Spleen (tissue), 11 donors: ENCODE results near the gene AUH. TPM values are rescaled to one million over a fixed set of nuclear protein-coding genes. Genes with fewer than 3 reads are reported as not detected.

Experiments
- DNase-seq: peaks from one replicate; pipeline ENCODE4 v3.0.0-alpha.2; 2020
- H3K27ac ChIP-seq, 8 donors: fragments of 200-600 bp; sonication (generic) in 7 of 8; 1 replicate in 4 of 8; 2 replicates in 4 of 8; pipeline versions ENCODE4 v1.5.0 to v1.8.0; 2016 to 2021; ENCODE audit warnings: inconsistent platforms in 4 of 8, mild to moderate bottlenecking in 4 of 8, moderate library complexity in 1 of 8
- H3K27me3 ChIP-seq, 7 donors: fragments of 200-600 bp; sonication (generic) in 6 of 7; replicated peaks in 1 of 7; 1 replicate in 4 of 7; 2 replicates in 3 of 7; pipeline versions ENCODE4 v1.5.0 to v1.8.0; 2016 to 2021; ENCODE audit warnings: inconsistent platforms in 3 of 7, mild to moderate bottlenecking in 1 of 7
- H3K36me3 ChIP-seq, 6 donors: fragments of 200-600 bp; sonication (generic) in 5 of 6; 1 replicate in 4 of 6; 2 replicates in 2 of 6; pipeline versions ENCODE4 v1.5.0 to v1.8.0; 2016 to 2021; ENCODE audit warnings: inconsistent platforms in 2 of 6
- H3K4me1 ChIP-seq, 6 donors: fragments of 200-600 bp; sonication (generic) in 5 of 6; 1 replicate in 3 of 6; 2 replicates in 3 of 6; pipeline versions ENCODE4 v1.5.0 to v1.8.0; 2016 to 2021; ENCODE audit warnings: inconsistent platforms in 3 of 6
- H3K4me3 ChIP-seq, 8 donors: fragments of 200-600 bp; sonication (generic) in 7 of 8; 1 replicate in 4 of 8; 2 replicates in 4 of 8; pipeline versions ENCODE4 v1.5.0 to v1.8.0; 2016 to 2021; ENCODE audit warnings: inconsistent platforms in 4 of 8, mild to moderate bottlenecking in 4 of 8, moderate library complexity in 2 of 8
- H3K9me3 ChIP-seq, 8 donors: fragments of 200-600 bp; sonication (generic) in 7 of 8; 1 replicate in 4 of 8; 2 replicates in 4 of 8; pipeline versions ENCODE4 v1.5.0 to v1.8.0; 2016 to 2021; ENCODE audit warnings: inconsistent platforms in 4 of 8
- CTCF ChIP-seq, 11 experiments: fragments of 200-600 bp in 7 of 11; fragments of 450-650 bp in 4 of 11; sonication (generic) in 4 of 11; IDR thresholded peaks in 8 of 11; conservative IDR thresholded peaks in 3 of 11; 1 replicate in 7 of 11; 2 replicates in 4 of 11; pipeline versions ENCODE4 v1.4.0 to v1.8.0; 2016 to 2021; ENCODE audit warnings: antibody characterized with exemption in 11 of 11, inconsistent platforms in 4 of 11, mild to moderate bottlenecking in 1 of 11
- POLR2A ChIP-seq, 3 donors: fragments of 450-650 bp; IDR thresholded peaks; one replicate each; pipeline ENCODE4 v1.5.1; 2017; ENCODE audit warnings: antibody characterized with exemption in 3 of 3, mild to moderate bottlenecking in 1 of 3
- POLR2AphosphoS5 ChIP-seq, 3 donors: sonication (generic); formaldehyde crosslinking; IDR thresholded peaks; one replicate each; pipeline ENCODE4 v1.5.1; 2017; ENCODE audit warnings: antibody characterized with exemption in 3 of 3
- WGBS, 5 donors: extraction: QIAGEN DNeasy Blood & Tissue Kit in 3 of 5; methylation state at CpG; one replicate each; pipeline versions ENCODE4 v1.1.5 to v1.1.7; 2013 to 2018; 5-methylcytosine and 5-hydroxymethylcytosine counted together
- intact Hi-C: fragments of 100-400 bp; cut with DNase I; formaldehyde crosslinking; loops from one replicate; pipeline ENCODE4 v1.15.0; 2023; ENCODE audit warnings: low total_unique reads
- polyA plus RNA-seq, 3 donors: library from polyadenylated mRNA; stranded (reverse); fragments of 200-250 nt; gene quantifications; one replicate each; pipeline ENCODE4 v1.2.1, GENCODE V29; 2013
- total RNA-seq, 7 donors: library from RNA; depleted of rRNA in 3 of 7; stranded (reverse); fragments of >200 nt in 3 of 7; fragmentation: NEBNext Ultra II Directional in 4 of 7; extraction: Animal tissue kit (Norgen Biotek cat#: 25700) in 4 of 7; gene quantifications; one replicate each; pipeline versions ENCODE4 v1.1.0 to v1.2.1, GENCODE V29; 2016 to 2021
- donor health status: healthy with polysubstance abuse.
- donor health status: DM: no; HTN: no; CAD: no; lungs with moderate emphysema.
- donor health status: DM: no; HTN: no; CAD: no.
- donor health status: Bipolar disorder and iron deficiency.
- donor health status: healthy.
- donor health status: DM: no; HTN: no; CAD: no.
- donor health status: DM: yes; HTN: yes; CAD: no.

AUH gene
- total and polyA plus RNA-seq, 10 donors = 9.4 to 37.3 (median 20.6) TPM

- TF ChIP-seq POLR2AphosphoS5 (IDR thresholded peaks at IDR 0.05) (no peak), CTCF (IDR thresholded peaks at IDR 0.05 in 8 of 11, conservative IDR thresholded peaks at IDR 0.05 in 3 of 11) (no peak), POLR2A (IDR thresholded peaks at IDR 0.05) (no peak)
- Histone ChIP-seq H3K4me3 (no peak overlapping the region), H3K36me3 (peaks cover 0 to 29% (median 2%) of the 10 kb centered on the region in 6 donors), H3K9me3 (no peaks in the 10 kb centered on the region), H3K4me1 (peaks cover 0 to 10% (median 3%) of the 10 kb centered on the region in 6 donors), H3K27me3 (no peaks in the 10 kb centered on the region), H3K27ac (no peak overlapping the region)
- intact Hi-C loops = no loop called here
- WGBS, 5 donors = 89 to 94% (median 93%) methylated on average over 4 of the region's 4 CpGs
- DNase-seq = no peak
Observed at GRCh38 chr9:91214086-91214485, 147.6 kb downstream of the AUH start.

- Histone ChIP-seq H3K9me3 (no peaks in the 10 kb centered on the region), H3K36me3 (peaks cover 0 to 16% (median 0%) of the 10 kb centered on the region in 6 donors), H3K4me3 (no peak overlapping the region), H3K27ac (peak overlapping the region in 4 of 8 donors; percentile 43 to 79 (median 62)), H3K27me3 (no peaks in the 10 kb centered on the region), H3K4me1 (peaks cover 2 to 23% (median 16%) of the 10 kb centered on the region in 6 donors)
- 93 to 98% (median 96%) methylated on average over 10 of the region's 10 CpGs for WGBS, 5 donors
- TF ChIP-seq POLR2A (IDR thresholded peaks at IDR 0.05) = no peak
- TF ChIP-seq CTCF (IDR thresholded peaks at IDR 0.05 in 8 of 11, conservative IDR thresholded peaks at IDR 0.05 in 3 of 11) = no peak
- TF ChIP-seq POLR2AphosphoS5 (IDR thresholded peaks at IDR 0.05) = no peak
- DNase-seq = no peak
- intact Hi-C loops = no loop called here
Observed at GRCh38 chr9:91212596-91213243, 149.0 kb downstream of the AUH start.

- Histone ChIP-seq H3K4me1 (peaks cover 7 to 31% (median 24%) of the 10 kb centered on the region in 6 donors), H3K9me3 (no peaks in the 10 kb centered on the region), H3K27ac (peak overlapping the region in 5 of 8 donors; percentile 4 to 79 (median 50)), H3K4me3 (peak overlapping the region in 1 of 8 donors; percentile 18), H3K36me3 (peaks cover 0 to 11% (median 0%) of the 10 kb centered on the region in 6 donors), H3K27me3 (no peaks in the 10 kb centered on the region)
- WGBS, 5 donors = 66 to 95% (median 71%) methylated on average over 5 of the region's 5 CpGs
- intact Hi-C loops = no loop called here
- TF ChIP-seq POLR2A (IDR thresholded peaks at IDR 0.05) = no peak
- TF ChIP-seq CTCF (IDR thresholded peaks at IDR 0.05 in 8 of 11, conservative IDR thresholded peaks at IDR 0.05 in 3 of 11) = no peak
- TF ChIP-seq POLR2AphosphoS5 (IDR thresholded peaks at IDR 0.05) = no peak
- no peak for DNase-seq
Observed at GRCh38 chr9:91211919-91212318, 149.8 kb downstream of the AUH start.

- H3K27ac ChIP-seq = peak overlapping the region in 5 of 8 donors; percentile 4 to 79 (median 50)
- H3K4me1 ChIP-seq = peaks cover 7 to 33% (median 27%) of the 10 kb centered on the region in 6 donors
- H3K4me3 ChIP-seq = no peak overlapping the region
- peaks cover 0 to 8% (median 0%) of the 10 kb centered on the region in 6 donors for H3K36me3 ChIP-seq
- intact Hi-C loops = no loop called here
- H3K27me3 ChIP-seq = no peaks in the 10 kb centered on the region
- no peak for DNase-seq
- WGBS, 5 donors = 88 to 97% (median 92%) methylated on average over 7 of the region's 7 CpGs
- no peak for TF ChIP-seq POLR2AphosphoS5 (IDR thresholded peaks at IDR 0.05)
- H3K9me3 ChIP-seq = no peaks in the 10 kb centered on the region
Observed at GRCh38 chr9:91211414-91211813, 150.3 kb downstream of the AUH start.
